GM20431 (cell line): ENCODE data around the gene RAPGEF2.
"Not testable (repeated sequence)": the region's sequence is repeated elsewhere in the genome, so short reads cannot be mapped to it uniquely, and the experiment has no call there.

ENCODE experiments used
- in situ Hi-C: fragments of 300-500 bp; cut with MseI, MboI; formaldehyde crosslinking; loops from one replicate; pipeline ENCODE4 v1.15.0; 2020; ENCODE audit warnings: low sequenced_read_pairs; ENCODE audit not compliant: unreplicated experiment

The RAPGEF2 gene

DNA sequence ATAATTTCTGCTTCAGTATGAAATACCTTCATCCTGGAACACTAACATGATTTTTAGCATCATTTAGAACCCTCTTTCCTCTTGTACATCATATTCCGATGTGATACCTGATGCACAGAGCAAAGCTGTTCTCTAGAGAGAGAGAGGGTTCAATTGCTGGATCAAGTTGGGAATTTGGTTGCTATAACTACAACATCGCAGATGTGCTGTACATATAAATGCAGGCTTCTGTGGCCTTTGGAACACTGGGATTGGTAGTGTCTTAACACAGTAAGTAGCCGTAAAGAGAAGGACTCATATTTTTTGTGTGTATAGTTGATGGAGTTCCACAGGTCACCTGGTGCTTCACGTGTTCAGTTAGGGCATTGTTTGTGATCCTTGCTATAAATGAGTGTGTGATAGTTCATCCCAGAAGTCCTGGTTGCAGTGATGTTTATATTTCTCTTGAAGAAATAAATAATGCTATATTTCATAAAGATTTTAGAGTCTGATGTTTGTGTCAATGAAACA, 119.2 kb downstream of the RAPGEF2 start:
- in situ Hi-C loops = no loop called here

GRCh38 chr4:159224408-159224807, 121.5 kb downstream of the RAPGEF2 start:
- in situ Hi-C loops = no loop called here

- in situ Hi-C loops = no loop called here
These were observed 124.5 kb downstream of the RAPGEF2 start for GRCh38 chr4:159227378-159227777.

DNA sequence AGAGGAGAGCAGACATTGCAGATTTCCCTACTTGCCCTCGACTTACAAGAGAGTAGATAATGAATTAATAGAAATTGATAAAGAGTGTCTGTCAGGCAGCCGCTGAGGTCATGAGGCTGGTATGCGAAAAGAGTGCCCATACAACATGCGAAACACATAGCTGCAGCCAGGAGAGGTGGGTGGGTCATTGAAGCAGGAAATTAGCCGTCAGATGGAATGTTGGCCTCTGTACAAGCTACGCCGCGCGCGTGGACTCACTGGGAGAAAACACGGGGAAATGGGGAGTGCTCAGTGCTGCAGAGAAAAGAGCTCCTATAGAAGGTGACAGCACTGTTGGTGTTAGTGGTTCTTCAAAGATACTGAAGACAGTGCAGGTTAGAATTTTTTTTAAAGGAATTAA, 125.1 kb downstream of the RAPGEF2 start:
- in situ Hi-C loops = no loop called here

DNA sequence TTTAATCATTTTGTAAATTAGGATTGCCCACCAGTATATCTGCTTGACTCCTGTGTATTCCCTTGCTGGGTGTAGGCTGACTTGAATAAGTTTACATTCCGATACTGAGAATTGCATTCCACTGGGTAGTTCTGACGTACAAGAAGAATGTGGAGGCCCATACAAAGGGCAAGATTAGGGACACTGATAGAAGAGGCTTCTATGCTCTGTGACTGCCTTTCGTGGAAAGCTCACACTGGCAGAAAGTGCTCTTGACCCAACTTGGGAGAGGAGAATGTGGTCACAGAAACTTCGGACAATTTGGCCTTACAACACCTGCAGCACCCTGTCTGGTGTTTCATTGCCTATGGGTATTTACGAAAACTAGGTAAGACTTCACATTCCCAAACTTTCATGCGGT, 126.3 kb downstream of the RAPGEF2 start:
- in situ Hi-C loops = no loop called here

DNA sequence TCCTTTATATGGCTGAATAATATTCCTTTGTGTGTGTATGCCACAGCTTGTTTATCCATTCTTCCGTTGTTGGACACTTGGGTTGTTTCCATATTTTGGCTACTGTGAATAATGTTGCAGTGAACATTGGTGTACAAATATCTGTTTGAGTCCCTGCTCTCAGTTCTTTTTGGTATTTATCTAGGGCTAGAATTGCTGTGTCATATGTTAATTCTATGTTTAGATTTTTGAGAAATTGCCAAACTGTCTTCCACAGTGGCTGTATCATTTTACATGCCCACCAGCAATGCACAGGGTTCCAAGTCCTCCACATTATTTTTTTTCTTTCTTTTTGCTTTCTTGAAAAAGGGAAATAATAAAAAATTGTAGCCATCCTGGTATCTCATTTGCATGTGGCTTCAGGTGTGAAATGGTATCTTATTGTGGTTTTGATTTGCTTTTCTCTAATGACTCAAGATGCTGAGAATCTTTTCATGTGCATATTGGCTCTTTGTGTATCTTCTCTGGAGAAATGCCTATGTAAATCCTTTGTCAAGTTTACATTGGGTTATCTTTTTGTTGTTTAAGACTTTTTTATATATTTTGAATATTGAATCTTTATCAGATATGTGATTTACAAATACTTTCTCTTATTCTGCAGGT, 129.7 kb downstream of the RAPGEF2 start:
- in situ Hi-C loops = no loop called here

- in situ Hi-C loops = no loop called here
These were observed 133.0 kb downstream of the RAPGEF2 start for GRCh38 chr4:159235779-159236368.

DNA sequence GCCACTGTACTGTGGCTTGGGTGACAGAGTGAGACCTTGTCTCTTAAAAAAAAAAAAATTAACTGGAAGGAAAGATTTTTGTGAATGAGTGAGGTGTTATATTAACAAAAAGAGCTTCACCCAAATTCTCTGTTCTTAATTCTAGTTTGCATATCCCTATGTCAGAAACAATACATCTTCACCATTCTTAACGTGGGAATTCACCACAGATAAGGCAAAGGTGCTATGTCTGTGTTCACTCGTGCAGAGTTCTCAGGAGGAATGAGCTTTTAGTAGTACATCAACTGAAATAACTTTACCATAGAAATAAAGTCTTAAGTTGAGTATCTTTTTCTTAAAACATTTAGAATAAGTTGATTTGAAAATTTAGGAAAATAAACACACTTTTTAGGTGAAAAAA, 135.1 kb downstream of the RAPGEF2 start:
- in situ Hi-C loops = no loop called here

DNA sequence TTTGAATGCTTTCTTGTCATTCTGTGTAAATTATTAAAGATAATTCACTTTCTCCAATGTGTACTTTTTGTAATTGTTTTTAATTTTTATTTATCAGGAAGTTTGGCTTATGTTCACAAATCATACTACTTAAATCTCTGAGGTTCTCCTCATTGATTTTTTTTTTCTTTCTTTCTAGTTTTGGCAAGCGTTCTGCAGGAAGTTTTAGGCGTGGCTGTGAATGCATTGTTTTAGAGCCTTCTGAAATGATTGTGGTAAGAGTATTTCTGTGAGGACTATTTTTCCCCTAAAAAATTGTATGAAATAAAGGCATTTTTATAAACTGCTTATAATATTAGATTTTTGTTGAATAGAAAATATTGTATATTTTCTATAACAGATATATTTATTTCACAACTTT, 135.8 kb downstream of the RAPGEF2 start:
- in situ Hi-C loops = no loop called here

GRCh38 chr4:159239629-159240028, 136.8 kb downstream of the RAPGEF2 start:
- in situ Hi-C loops = no loop called here

DNA sequence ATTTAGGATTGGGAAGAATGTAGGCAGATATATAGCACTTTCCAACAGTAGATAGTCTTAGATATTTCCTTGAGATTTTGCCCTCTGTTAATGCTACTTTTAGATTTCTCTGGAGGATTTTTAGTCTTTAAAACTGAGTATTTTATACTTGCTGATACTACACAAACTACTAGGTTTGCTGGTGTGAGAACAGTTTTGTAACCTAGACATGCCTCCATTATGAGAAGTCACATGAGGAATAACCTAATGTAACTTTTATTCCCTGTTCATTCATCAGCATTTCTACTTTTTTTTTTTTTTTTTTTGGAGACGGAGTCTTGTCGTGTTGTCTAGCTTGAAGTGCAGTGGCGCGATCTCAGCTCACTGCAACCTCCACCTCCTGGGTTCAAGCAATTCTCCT, 137.2 kb downstream of the RAPGEF2 start:
- in situ Hi-C loops = no loop called here

DNA sequence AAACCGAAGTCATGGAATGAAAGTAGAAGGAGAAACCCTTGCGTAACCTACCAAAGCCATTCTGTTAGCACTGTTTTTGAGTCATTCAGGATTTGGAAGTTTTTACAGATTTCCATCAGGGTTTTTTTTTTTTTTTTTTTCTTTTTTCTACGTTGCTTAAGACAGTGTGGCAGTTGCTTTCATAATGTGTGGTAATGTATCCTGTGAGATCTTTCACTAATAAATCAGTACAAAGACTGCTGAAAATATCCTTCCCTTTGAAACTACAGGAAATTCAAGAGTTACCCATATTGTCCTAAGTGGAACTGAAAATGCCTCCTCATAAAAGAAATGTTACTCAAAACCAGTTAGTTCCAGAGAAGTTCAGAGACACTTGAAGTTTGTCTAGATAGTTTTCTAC, 137.8 kb downstream of the RAPGEF2 start:
- in situ Hi-C loops = no loop called here

DNA sequence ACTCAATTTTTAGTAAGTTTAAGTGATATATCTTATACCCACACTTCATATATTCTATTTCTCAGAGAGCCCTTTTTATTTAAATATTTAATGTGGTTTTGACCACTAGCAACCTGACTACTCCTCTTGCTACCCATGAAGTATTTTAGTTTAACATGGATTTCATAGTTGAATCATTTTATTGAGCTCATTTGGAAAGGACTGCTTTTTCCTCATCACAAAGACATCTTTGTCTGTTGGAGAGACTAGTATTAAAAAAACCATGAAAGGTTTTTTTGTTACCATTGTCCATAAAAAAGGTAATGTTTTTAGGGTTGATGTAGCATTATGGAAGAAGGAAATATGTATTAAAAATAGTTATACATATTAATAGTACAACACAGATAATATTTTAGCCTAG, 139.5 kb downstream of the RAPGEF2 start:
- in situ Hi-C loops = no loop called here

DNA sequence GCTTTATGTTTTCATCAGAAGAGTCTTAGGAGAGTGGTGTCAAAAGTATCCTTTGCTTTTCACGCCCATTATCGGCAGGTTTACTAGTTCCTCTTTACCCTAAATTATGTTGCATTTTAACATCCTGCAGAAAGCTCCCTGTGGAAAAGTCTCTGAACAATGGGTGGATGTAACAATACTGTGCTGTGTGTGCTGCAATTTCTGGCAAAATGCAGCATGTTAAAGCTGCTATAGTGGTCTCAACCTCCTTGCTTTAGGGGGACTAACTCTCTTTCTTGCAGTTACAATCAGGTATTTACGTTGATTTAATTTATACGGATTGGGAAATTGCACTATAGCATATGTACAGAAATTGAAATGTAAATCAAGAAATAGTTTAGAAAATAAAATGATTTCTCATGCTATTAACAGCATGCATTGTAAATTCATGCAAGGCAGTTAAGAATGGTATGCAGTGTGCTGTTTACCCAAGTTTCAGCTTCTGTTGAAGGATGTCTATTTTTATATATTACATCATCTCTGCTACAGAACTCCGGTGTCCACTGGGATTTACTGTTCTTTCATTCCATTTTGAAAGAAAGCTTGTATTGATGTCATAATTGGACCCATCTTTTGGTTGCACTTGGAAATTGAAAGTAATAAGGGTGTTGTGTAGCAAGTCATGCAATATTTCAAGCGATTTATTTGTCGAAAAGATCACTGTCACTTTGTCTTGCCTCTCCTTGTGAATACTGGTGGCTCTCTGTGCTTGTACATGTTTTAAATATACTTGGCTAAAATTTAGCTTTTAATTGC, 145.7 kb downstream of the RAPGEF2 start:
- in situ Hi-C loops = no loop called here

DNA sequence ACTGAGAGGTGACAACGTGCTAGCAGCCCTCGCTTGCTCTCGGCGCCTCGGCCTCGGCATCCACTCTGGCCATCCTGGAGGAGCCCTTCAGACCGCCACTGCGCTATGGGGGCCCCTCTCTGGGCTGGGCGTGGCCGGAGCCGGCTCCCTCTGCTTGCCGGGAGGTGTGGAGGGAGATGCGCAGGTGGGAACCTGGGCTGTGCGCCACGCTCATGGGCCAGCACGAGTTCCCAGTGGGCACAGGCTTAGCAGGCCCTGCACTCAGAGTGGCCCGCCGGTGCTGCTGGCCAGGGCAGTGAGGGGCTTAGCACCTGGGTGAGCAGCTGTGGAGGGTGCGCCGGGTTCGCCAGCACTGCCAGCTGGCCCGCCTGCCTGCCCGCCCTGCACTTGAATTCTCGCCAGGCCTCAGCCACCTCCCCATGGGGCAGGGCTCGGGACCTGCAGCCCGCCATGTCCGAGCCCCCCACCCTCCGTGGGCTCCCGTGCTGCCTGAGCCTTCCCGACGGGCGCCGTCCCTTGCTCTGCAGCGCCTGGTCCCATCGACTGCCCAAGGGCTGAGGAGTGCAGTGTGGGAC, 148.0 kb downstream of the RAPGEF2 start:
- in situ Hi-C loops = no loop called here

DNA sequence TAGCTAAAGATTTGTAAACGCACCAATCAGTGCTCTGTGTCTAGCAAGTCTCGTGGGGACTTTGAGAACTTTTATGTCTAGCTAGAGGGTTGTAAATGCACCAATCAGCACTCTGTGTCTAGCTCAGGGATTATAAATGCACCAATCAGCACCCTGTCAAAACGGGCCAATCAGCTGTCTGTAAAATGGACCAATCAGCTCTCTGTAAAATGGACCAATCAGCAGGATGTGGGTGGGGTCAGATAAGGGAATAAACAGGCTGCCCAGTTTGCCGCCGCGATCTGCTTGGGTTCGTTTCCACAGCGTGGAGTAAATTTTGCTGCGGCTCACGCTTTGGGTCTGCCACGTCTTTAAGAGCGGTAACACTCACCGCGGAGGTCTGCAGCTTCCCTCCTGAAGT, 148.7 kb downstream of the RAPGEF2 start:
- in situ Hi-C loops = not testable (repeated sequence)

DNA sequence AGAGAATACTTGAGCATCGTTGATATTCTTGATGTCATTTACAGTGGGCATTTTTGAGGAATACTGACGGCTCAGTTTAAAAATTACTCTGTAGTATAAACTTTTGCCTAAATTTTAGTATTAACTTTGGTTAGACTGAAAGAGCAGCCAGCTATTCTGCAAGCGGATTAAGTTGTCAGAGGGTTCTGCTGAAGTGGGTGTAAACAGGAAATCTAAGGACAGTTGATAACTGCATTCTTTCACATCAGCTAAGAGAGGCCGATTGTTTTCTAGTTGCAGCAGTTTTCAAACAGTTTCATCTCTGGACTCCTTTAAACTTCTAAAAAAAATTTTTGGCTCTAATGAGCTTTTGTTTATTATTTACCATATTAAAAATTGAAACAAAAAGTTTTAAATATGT, 149.6 kb downstream of the RAPGEF2 start:
- in situ Hi-C loops = no loop called here

DNA sequence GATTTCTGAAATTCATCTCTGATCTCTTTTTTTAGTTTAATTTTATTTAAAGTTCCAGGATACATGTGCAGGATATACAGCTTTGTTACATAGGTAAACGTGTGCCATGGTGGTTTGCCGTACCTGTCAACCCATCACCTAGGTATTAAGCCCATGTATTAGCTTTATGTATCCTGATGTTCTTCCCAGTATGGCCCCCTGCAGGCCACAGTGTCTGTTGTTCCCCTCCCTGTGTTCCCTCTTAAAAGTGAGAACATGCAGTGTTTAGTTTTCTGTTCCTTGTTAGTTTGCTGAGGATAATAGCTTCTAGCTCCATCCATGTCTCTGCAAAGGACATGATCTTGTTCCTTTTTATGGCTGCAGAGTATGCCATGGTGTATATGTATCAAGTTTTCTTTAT, 153.2 kb downstream of the RAPGEF2 start:
- in situ Hi-C loops = no loop called here

DNA sequence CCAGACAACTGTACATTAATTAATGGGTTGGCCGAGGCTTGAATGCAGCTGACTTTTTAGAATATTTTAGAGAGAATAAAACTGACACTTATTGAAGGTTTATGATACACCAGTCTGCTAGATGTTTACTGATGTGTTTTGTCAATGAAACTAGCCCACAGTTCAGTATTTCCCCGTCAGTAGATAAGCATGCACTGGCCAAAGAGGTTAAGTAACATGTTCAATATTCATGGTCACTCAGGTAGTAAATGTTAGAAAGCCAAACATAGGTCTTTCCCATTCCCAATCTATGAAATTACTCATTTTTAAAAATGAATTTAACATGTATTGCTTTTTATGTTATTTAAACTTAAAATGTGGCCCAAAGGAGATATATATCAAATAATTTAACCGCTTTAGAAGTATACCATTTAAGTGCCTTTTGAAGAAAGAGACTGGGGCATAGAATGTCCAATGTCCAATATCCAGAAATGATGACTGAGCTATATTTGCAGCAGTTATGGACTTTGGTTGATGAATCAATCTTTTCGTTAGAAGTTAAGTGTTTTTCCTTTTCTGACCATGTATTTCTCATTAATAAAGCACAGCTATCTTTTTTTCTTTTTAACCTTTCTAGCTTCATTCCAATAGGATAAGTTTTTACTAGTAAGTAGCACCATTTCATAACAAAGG, 156.1 kb downstream of the RAPGEF2 start:
- in situ Hi-C loops = no loop called here

GRCh38 chr4:159264057-159264456, 161.2 kb downstream of the RAPGEF2 start:
- in situ Hi-C loops = no loop called here
